ENCODE measurements around the gene PDE6A.
A peak's percentile ranks its signal among the peaks of the same experiment; 100 is the strongest.

PDE6A gene

DNA sequence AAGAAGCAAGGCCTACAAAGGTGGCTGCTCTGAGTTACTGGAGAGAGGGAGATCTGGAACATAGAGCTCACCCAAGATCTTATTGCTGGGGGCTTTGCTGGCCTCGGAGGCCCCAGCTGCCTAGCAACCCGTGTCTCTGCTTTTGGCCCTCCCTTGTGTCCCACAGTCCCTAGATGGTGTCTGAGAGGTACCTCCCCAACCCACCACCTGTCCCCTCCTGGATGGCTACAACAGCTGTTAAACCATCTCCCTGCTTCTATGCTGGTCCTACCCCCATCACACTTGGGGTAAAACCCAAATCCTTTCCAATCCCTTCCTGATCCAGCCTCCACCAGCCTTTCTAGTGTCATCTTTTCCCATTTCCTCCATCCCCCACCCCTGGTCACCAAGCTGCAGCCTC is 127.9 kb downstream of the PDE6A start:
- Histone ChIP-seq H3K4me1 (ENCODE audit: control insufficient read depth, insufficient read depth, low read length) (no peaks in the 10 kb centered on the region), H3K9me3 (ENCODE audit: control insufficient read depth, insufficient read depth, low read depth, low read length) (no peaks in the 10 kb centered on the region), H3K4me3 (ENCODE audit: low read depth, low read length) (no peak overlapping the region), H3K27ac (ENCODE audit: extremely low read depth, low read depth, low read length) (no peak overlapping the region), H3K36me3 (ENCODE audit: control insufficient read depth in 2 of 2, insufficient read depth in 1 of 2, low read length in 2 of 2) (no peaks in the 10 kb centered on the region)
- TF ChIP-seq ZNF560 (tag by site-specific recombination; IDR thresholded peaks at IDR 0.05; ENCODE audit: borderline replicate concordance) (no peak), GLIS1 (tag by site-specific recombination; IDR thresholded peaks at IDR 0.05) (no peak), ZNF426 (tag by site-specific recombination; IDR thresholded peaks at IDR 0.05) (no peak), ZNF660 (tag by site-specific recombination; IDR thresholded peaks at IDR 0.05) (no peak), ZNF621 (tag by site-specific recombination; IDR thresholded peaks at IDR 0.05) (no peak), ZSCAN16 (tag by site-specific recombination; IDR thresholded peaks at IDR 0.05) (no peak), ZNF610 (tag by site-specific recombination; IDR thresholded peaks at IDR 0.05; ENCODE audit: borderline replicate concordance) (no peak), ZBTB21 (tag by site-specific recombination; IDR thresholded peaks at IDR 0.05) (no peak), WT1 (tag by site-specific recombination; IDR thresholded peaks at IDR 0.05) (no peak), ZNF529 (tag by site-specific recombination; IDR thresholded peaks at IDR 0.05; ENCODE audit: insufficient replicate concordance) (no peak), GLI2 (tag by site-specific recombination; IDR thresholded peaks at IDR 0.05; ENCODE audit: borderline replicate concordance, low read depth) (no peak), ZNF335 (tag by site-specific recombination; conservative IDR thresholded peaks at IDR 0.05) (no peak), ZNF266 (tag by site-specific recombination; IDR thresholded peaks at IDR 0.05; ENCODE audit: low read depth) (no peak), ZNF548 (tag by site-specific recombination; IDR thresholded peaks at IDR 0.05) (no peak)
- TF ChIP-seq, protein P1, sequence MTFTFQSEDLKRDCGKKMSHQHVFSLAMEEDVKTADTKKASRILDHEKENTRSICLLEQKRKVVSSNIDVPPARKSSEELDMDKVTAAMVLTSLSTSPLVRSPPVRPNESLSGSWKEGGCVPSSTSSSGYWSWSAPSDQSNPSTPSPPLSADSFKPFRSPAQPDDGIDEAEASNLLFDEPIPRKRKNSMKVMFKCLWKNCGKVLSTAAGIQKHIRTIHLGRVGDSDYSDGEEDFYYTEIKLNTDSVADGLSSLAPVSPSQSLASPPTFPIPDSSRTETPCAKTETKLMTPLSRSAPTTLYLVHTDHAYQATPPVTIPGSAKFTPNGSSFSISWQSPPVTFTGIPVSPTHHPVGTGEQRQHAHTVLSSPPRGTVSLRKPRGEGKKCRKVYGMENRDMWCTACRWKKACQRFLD (tag by site-specific recombination; IDR thresholded peaks at IDR 0.05): no peak
- TF ChIP-seq, protein P2, sequence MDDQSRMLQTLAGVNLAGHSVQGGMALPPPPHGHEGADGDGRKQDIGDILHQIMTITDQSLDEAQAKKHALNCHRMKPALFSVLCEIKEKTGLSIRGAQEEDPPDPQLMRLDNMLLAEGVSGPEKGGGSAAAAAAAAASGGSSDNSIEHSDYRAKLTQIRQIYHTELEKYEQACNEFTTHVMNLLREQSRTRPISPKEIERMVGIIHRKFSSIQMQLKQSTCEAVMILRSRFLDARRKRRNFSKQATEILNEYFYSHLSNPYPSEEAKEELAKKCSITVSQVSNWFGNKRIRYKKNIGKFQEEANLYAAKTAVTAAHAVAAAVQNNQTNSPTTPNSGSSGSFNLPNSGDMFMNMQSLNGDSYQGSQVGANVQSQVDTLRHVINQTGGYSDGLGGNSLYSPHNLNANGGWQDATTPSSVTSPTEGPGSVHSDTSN (CRISPR knock-in tag; IDR thresholded peaks at IDR 0.05): no peak
- TF ChIP-seq, protein P3, sequence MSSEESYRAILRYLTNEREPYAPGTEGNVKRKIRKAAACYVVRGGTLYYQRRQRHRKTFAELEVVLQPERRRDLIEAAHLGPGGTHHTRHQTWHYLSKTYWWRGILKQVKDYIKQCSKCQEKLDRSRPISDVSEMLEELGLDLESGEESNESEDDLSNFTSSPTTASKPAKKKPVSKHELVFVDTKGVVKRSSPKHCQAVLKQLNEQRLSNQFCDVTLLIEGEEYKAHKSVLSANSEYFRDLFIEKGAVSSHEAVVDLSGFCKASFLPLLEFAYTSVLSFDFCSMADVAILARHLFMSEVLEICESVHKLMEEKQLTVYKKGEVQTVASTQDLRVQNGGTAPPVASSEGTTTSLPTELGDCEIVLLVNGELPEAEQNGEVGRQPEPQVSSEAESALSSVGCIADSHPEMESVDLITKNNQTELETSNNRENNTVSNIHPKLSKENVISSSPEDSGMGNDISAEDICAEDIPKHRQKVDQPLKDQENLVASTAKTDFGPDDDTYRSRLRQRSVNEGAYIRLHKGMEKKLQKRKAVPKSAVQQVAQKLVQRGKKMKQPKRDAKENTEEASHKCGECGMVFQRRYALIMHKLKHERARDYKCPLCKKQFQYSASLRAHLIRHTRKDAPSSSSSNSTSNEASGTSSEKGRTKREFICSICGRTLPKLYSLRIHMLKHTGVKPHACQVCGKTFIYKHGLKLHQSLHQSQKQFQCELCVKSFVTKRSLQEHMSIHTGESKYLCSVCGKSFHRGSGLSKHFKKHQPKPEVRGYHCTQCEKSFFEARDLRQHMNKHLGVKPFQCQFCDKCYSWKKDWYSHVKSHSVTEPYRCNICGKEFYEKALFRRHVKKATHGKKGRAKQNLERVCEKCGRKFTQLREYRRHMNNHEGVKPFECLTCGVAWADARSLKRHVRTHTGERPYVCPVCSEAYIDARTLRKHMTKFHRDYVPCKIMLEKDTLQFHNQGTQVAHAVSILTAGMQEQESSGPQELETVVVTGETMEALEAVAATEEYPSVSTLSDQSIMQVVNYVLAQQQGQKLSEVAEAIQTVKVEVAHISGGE (tag by site-specific recombination; conservative IDR thresholded peaks at IDR 0.05; ENCODE audit: low read depth): no peak
- TF ChIP-seq, protein P4, sequence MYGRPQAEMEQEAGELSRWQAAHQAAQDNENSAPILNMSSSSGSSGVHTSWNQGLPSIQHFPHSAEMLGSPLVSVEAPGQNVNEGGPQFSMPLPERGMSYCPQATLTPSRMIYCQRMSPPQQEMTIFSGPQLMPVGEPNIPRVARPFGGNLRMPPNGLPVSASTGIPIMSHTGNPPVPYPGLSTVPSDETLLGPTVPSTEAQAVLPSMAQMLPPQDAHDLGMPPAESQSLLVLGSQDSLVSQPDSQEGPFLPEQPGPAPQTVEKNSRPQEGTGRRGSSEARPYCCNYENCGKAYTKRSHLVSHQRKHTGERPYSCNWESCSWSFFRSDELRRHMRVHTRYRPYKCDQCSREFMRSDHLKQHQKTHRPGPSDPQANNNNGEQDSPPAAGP (tag by site-specific recombination; IDR thresholded peaks at IDR 0.05): no peak
- CTCF ChIA-PET: interaction anchor here (0.6 to 2.1 kb wide), 4 partner anchors 12 to 149 kb away, joined by 3 to 10 read pairs (median 4); no protein-coding TSS in a partner anchor
- POLR2A ChIA-PET: no interaction called here

DNA sequence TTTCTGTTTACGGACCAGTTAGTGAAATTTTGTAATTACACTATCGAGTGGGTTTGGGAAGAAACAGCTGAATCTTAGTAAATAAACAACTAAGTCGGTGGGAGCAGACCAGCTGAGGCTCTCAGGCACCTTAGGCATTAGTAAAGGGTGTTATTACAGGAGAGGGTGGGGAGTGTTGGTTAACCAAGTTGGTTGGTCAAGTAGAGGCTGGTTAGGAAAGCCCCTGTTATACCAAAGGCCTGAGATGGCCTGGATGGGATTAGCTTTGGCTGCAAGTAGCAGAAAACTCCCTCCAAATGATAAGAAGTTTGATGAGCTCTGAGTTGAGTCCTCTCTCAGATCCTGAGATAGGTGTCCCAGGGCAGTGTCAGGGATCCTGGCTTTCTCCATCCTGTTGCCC is 133.1 kb downstream of the PDE6A start:
- TF ChIP-seq ZNF350 (tag by site-specific recombination; IDR thresholded peaks at IDR 0.05) (no peak), ZBTB17 (tag by site-specific recombination; IDR thresholded peaks at IDR 0.05) (0 out of 2 replicates have a peak, but pooled peaks have one; percentile 24)
- TF ChIP-seq, protein P5, sequence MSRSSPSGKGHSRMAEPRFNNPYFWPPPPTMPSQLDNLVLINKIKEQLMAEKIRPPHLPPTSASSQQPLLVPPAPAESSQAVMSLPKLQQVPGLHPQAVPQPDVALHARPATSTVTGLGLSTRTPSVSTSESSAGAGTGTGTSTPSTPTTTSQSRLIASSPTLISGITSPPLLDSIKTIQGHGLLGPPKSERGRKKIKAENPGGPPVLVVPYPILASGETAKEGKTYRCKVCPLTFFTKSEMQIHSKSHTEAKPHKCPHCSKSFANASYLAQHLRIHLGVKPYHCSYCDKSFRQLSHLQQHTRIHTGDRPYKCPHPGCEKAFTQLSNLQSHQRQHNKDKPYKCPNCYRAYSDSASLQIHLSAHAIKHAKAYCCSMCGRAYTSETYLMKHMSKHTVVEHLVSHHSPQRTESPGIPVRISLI (tag by site-specific recombination; IDR thresholded peaks at IDR 0.05): no peak
- H3K4me1 ChIP-seq (ENCODE audit: control insufficient read depth, insufficient read depth, low read length): no peaks in the 10 kb centered on the region
- ChIA-PET POLR2A (no interaction called here), CTCF (interaction anchor here (0.6 to 2.0 kb wide), 3 partner anchors 22 to 619 kb away, joined by 3 to 7 read pairs (median 4); no protein-coding TSS in a partner anchor)
- H3K9me3 ChIP-seq (ENCODE audit: control insufficient read depth, insufficient read depth, low read depth, low read length): no peaks in the 10 kb centered on the region
- H3K4me3 ChIP-seq (ENCODE audit: low read depth, low read length): no peak overlapping the region
- no peaks in the 10 kb centered on the region for H3K36me3 ChIP-seq (ENCODE audit: control insufficient read depth in 2 of 2, insufficient read depth in 1 of 2, low read length in 2 of 2)
- no peak overlapping the region for H3K27ac ChIP-seq (ENCODE audit: extremely low read depth, low read depth, low read length)

Data from HEK293 (cell line).